DMS 273 (cell line): ENCODE data around the gene ANKS1B.
A peak's percentile ranks its signal among the peaks of the same experiment; 100 is the strongest.

Source experiments
- DNase-seq: peaks from one replicate; lab custom pipeline; 2025; ENCODE audit not compliant: unreplicated experiment; lab: John Stamatoyannopoulos, UW

The ANKS1B gene

DNA sequence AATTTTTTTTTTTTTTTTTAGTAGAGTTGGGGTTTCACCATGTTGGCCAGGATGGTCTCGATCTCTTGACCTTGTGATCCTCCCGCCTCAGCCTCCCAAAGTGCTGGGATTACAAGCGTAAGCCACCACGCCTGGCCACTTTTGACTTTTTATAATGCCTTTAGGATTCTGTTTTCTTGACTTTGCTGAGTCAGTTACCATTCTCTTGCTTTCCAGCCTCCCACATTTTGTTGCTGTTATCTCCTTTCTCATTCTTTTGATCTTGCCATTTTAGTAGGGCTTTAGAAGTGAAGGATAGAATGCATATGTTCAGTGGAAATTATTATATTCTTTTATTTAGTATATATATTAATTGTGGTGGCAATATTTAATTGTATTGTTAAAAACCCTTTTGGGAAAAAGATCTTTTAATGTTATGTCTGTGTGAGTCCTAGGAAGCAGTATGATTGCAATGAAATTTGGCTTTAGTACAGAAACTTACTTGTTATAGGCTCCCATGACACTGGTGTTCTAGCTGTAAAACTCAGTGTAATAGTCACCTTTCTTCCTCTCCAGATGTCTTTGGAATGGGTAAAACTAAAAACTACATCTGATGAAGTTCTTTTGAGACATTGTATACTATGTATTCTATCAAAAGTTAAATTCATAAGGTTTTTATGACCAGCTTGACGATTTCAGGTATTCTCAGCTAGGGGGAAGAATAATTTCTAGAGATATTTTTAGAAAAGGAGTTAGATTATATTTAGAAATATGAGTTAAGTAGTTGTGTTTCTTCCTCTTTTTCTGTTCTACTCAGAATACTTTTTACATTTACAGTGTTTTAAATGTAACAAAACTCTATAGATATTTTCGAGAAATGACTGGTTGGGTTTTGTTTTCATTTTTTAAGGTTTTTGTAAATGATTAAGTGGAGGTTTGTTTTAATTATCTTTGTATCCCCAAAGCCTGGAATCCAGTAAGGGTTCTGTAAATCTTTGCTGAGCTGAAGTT is 1264.9 kb downstream of the ANKS1B start:
- DNase-seq: no peak

DNA sequence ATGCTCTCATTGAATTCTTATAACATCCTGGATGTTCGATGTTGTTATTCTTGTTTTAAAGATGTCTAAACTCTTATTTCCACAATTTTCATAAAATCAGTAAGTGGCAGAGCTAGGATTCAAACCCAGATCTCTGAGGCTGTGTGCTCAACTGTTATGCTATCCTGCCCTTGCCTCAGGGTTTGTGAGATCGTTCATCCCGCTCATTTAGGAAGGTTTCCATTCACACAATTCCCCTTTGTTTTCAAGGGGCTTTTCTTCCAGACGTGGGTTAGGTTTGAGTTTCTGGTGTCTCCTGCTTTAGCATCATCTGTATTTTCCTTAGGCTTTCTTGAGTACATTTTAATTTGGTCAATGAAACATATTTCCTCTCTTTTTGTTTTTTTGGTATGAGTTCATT is 1270.3 kb downstream of the ANKS1B start:
- no peak for DNase-seq

DNA sequence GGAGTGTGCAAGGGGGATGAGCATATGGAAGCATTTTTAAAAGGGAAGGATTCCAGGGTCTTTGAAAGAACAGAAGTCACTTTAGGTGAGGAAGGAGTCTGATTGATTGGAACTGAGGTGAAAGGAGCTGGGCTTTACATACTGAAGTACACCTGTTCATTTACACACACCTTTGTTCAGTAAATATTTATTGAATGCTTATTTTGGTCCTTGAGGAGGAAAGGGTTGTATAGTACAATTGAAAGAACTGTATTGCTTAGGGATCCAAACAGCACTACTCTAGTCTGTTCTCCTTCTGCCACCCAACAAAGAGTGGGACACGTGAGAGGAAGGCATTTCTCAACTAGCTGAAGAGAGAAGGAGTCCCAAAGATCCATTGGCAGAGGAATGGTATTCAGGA is 1275.7 kb downstream of the ANKS1B start:
- DNase-seq: no peak

DNA sequence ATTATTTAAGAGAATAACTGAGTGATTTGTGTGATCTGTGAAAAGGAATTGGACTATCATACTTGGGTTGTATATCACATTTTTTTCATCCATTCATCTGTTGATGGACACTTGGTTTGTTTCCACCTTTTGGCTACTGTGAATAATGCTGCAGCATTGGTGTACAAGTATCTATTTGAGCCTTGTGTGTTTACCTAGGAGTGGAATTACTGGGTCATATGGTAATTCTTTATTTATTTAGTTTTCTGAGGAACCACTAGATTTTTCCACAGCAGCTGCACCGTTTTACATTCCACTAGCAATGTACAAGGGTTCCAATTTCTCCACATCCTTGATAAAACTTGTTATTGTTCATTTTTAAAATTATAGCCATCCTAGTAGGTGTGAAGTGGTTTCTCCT is 1283.6 kb downstream of the ANKS1B start:
- no peak for DNase-seq

DNA sequence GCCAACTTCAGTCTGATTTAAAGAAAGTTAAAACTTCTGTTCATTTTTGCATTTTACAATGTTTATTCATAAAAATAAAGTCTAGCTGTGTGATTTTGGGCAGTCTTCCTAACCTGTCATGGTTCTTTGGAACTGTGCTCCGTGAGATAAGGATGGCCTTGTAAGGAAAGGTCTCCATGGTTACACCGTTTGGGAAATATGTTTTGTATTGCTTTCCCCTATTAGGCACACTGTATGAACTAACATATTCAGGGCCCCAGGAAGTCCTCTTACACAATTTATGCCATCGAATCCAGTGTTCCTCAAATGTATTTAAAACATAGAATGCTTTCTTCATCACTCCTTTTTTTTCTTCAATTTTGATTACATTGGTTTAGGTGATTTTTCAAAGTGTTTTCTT is 1285.2 kb downstream of the ANKS1B start:
- no peak for DNase-seq

DNA sequence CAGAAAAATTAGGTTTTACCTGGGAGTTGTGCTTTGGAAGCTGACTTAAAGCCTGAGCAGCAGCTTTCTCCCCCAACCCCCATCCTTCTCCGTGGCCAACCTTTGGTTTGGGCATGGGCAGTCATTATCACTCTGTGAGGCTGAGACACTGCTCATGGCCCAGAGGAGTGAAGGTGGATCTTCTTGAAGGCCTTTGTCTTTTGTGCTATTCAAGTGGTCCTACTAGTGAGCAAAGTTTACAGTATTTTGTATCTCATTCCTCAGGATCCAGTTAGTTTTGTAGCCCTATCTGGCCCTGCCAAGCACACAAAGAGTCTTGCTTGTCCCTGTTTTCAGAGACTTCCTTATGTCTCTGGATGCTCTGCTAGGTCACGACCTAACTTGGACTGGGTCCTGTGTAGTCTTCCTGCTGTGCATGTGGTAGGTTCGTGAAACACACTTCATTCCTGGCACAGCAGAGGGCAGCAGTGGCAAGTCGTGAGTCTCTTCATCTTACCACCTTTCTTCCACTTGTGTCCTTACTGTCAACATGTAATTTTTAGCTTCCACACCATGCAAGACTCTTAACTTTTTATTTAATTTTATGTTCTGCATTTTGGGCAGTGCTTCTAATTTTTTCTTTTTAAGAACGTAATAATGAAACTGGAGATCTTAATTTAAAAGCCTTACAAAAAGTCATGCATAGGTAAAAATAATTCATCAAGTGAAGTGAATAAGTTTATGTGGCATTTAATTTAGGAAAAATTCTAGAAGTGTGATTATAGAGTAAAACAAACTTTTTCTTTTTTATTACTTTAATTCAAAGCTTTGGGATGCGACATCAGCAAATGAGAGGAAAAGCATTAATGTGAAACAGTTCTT is 1285.9 kb downstream of the ANKS1B start:
- peak; percentile 66 for DNase-seq

DNA sequence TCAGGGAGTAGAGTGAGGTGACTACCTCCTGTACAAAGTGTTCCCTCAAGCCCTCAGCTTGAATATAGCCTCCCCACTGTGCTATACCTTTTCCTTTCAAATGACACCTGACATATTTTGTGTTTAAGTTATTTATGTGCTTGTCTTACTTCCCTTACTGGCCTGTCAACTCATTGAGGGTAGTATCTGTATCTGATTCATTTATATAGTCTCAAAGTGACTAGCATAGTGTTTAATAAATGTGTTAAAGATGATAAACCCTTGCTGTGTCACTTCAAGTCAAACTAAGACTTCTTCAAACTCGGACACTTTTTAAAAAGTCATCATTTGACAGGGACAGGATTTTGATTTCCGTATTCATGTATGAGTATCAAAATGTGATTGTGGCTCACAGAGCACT is 1287.5 kb downstream of the ANKS1B start:
- no peak for DNase-seq

DNA sequence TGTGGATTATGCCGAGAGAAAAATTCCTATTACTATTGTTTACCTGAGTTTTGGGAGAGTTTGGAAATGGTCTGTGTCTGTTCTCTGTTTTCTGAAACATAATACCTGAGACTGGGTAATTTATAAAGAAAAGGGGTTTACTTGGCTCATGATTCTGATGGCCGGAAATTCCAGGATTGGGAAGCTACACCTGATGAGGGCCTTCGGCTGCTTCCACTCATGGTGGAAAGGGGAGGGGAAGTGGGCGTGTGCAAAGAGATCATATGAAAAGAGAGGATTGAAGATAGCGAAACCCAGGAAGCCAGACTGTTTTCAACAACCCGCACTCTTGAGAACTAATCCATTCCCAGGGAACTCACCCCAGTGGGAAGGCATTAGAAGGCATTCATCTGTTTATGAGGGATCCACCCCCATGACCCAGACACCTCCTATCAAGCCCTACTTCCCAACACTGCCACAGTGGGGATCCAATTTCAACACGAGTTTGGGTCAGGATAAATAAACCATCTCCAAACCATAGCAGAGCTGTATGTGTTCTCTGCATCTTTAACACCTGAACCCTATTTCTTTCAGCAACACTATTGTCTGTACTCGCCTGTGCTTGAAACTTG is 1288.6 kb downstream of the ANKS1B start:
- DNase-seq: no peak

DNA sequence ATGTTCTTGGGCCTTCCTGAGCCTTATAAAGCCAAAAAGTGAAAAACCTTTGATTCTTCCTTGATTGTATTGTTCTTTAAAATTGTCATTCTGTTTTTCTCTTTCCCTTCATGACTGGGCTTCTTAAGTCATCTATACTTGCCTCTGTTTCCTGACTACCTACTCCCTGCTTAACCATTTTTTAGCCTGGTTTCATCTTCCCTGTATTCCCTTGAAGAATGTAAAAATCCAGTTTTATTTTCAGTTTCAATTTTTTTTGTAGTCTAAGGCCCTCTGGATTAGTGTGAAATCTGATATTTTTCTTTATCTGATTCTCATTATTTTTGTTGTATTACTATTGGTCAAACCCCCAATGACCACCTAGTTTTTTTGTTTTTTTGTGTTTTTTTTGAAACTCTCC is 1293.4 kb downstream of the ANKS1B start:
- DNase-seq: no peak

DNA sequence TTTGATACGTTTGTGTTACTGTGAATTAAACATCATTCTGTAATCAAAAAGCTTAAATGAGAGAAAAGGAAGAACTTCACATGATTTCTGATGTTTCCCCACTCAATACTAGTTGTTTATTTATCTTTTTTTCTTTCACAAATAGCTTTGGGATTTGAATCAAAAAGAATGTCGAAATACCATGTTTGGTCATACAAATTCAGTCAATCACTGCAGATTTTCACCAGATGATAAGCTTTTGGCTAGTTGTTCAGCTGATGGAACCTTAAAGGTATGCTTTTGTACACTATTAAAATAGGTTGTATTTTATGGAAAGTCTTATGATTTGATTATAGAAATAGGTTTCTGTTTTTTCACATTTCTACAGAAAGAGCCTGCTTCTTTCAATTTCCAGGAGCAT is 1298.1 kb downstream of the ANKS1B start:
- no peak for DNase-seq
